ENCODE measurements around the gene LIPC. TPM values are rescaled to one million over a fixed set of nuclear protein-coding genes. Genes with fewer than 3 reads are reported as not detected.

LIPC gene
- total and polyA plus RNA-seq, 2 of the 4 experiments (the other 2 are of a cell fraction) = 0.07 TPM; not detected in 1

- TF ChIP-seq ELK1 (IDR thresholded peaks at IDR 0.05; ENCODE audit: borderline replicate concordance, low read depth, low read length) = no peak
Measured at GRCh38 chr15:58463815-58464650, 32.2 kb downstream of the LIPC start (continued).

GRCh38 chr15:58465070-58465469, 33.3 kb downstream of the LIPC start:
- ATAC-seq (ENCODE audit: low read depth) = no peak
- ChIA-PET CTCF (no interaction called here), POLR2A (ENCODE audit: unreplicated experiment) (no interaction called here)
- Histone ChIP-seq H3K18ac (ENCODE audit: low read depth, low read length) (no peak overlapping the region), H3K9me3 (ENCODE audit: control insufficient read depth, insufficient read depth, low read length) (peaks cover 2% of the 10 kb centered on the region; the same call in 1 of the 2 replicates), H3K4me3 (ENCODE audit: insufficient read depth, low read depth, low read length) (no peak overlapping the region), H2BK15ac (ENCODE audit: low read depth, low read length) (peak overlapping the region; percentile 98; the same call in 2 of the 3 replicates), H4K91ac (ENCODE audit: insufficient read depth, low read depth, low read length) (peak overlapping the region; percentile 60; the same call in 1 of the 2 replicates), H3K79me1 (ENCODE audit: low read depth in 1 of 2, low read length in 2 of 2) (no peaks in the 10 kb centered on the region), H2BK20ac (ENCODE audit: low read depth, low read length) (peak overlapping the region; percentile 73), H3K9ac (ENCODE audit: low read depth, low read length) (no peak overlapping the region), H2BK5ac (ENCODE audit: low read depth, low read length, poor library complexity, severe bottlenecking) (no peak overlapping the region), H4K20me1 (ENCODE audit: insufficient read depth, low read length) (no peaks in the 10 kb centered on the region), H3K4me2 (ENCODE audit: low read depth, low read length) (no peak overlapping the region), H2AK9ac (replicated peaks; ENCODE audit: low read depth, low read length, poor library complexity) (no peak overlapping the region), H3K23ac (ENCODE audit: low read depth, low read length) (no peak overlapping the region), H4K8ac (ENCODE audit: low read depth in 2 of 2, low read length in 2 of 2) (no peak overlapping the region), H3K56ac (ENCODE audit: extremely low read depth, insufficient read depth, low read length) (no peak overlapping the region), H4K5ac (ENCODE audit: low read depth, low read length) (no peak overlapping the region), H2AFZ (replicated peaks; ENCODE audit: low read length, poor library complexity) (no peak overlapping the region), H3K4me1 (ENCODE audit: control insufficient read depth, insufficient read depth, low read length) (peaks cover 9% of the 10 kb centered on the region), H3K14ac (replicated peaks; ENCODE audit: low read depth, low read length) (no peak overlapping the region), H3K36me3 (ENCODE audit: control insufficient read depth, insufficient read depth, low read length) (no peaks in the 10 kb centered on the region), H2BK120ac (ENCODE audit: low read depth, low read length) (peak overlapping the region; percentile 82; the same call in 1 of the 2 replicates), H3K4ac (ENCODE audit: low read depth, low read length) (peak overlapping the region; percentile 74), H3K9me1 (ENCODE audit: insufficient read depth, low read length) (peaks cover 22% of the 10 kb centered on the region), H3K27ac (ENCODE audit: insufficient read depth, low read length) (no peak overlapping the region), H3K27me3 (ENCODE audit: control insufficient read depth, insufficient read depth, low read length) (no peaks in the 10 kb centered on the region), H2AK5ac (ENCODE audit: low read depth, low read length) (peak overlapping the region; percentile 98)
- intact Hi-C loops (cut with micrococcal nuclease) (no loop called here), in situ Hi-C loops (cut with MboI; ENCODE audit: low sequenced_read_pairs) (no loop called here), dilution Hi-C loops (cut with HindIII; ENCODE audit: low sequenced_read_pairs, unreplicated experiment) (no loop called here)
- no TSS peak for BruUV-seq (replicated peaks)
- no peak for DNase-seq
- no peak for TF ChIP-seq NFE2L2 (IDR thresholded peaks at IDR 0.05; ENCODE audit: low read depth, low read length)
- TF ChIP-seq RCOR1 (IDR thresholded peaks at IDR 0.05; ENCODE audit: insufficient replicate concordance, low read length) = no peak
- no peak for TF ChIP-seq BHLHE40 (IDR thresholded peaks at IDR 0.05; ENCODE audit: low read depth, low read length)
- TF ChIP-seq ELK1 (IDR thresholded peaks at IDR 0.05; ENCODE audit: borderline replicate concordance, low read depth, low read length) = no peak
- TF ChIP-seq CHD1 (IDR thresholded peaks at IDR 0.05; ENCODE audit: low read depth, low read length) = no peak
- TF ChIP-seq CEBPB (IDR thresholded peaks at IDR 0.05; ENCODE audit: low read depth, low read length) = no peak
- TF ChIP-seq SMC3 (IDR thresholded peaks at IDR 0.05; ENCODE audit: low read depth, low read length) = no peak
- TF ChIP-seq CTCF (conservative IDR thresholded peaks at IDR 0.05; ENCODE audit: low read depth, low read length) = no peak
- TF ChIP-seq POLR2A (IDR thresholded peaks at IDR 0.05; ENCODE audit: low read depth, low read length) = no peak
- no peak for TF ChIP-seq MAFK (IDR thresholded peaks at IDR 0.05; ENCODE audit: low read depth, low read length)
- TF ChIP-seq MXI1 (IDR thresholded peaks at IDR 0.05; ENCODE audit: borderline replicate concordance, low read depth, low read length) = no peak
- no peak for TF ChIP-seq RAD21 (IDR thresholded peaks at IDR 0.05; ENCODE audit: low read length)
- no peak for TF ChIP-seq RFX5 (IDR thresholded peaks at IDR 0.05; ENCODE audit: low read depth, low read length)

Measured in IMR-90 (cell line).